AG08396 (cell line): ENCODE measurements around the gene CACNG8.

Source experiments
- DNase-seq: peaks from one replicate; pipeline ENCODE4 v3.0.0; 2012; ENCODE audit warnings: low spot score, mixed read lengths

CACNG8 gene

DNA sequence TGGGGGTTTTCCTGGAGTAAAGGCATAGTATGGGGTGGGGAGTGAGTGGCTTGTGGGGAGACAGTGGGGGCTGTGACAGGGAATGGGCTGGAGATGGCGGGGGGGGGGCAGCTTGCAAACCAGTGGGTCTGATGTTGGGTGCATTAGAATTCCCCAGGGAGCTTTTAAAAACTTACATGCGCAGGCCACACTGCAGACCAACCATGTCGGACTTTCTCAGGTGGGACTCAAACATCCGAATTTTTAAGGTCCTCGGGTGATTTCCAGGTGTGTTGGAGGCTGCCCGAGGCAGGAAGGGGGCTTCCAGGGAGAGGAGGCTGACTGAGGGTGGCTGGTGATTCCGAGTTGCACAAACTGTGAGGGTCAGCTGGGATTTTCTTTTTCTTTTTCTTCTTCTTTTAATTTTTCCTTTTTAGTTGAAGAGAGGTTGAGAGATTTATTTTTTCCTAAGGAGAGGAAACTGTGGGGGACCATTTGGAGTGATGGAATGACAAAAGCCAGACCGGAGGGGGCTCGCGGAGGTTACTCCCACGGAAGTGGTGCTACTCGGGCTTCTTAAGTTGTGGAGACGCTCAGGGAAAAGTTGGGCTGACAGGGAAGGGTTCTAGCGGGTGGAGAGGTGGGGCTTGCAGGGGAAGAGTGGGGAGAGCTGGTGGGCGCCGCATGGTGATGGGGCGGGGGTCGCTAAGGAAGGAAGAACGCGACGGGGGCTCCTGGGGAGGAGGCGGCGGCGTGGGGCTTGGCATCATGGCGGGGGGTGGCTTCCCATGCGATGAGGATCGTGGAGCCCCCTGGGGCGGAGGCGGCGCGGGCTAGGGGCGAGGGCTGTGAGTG, 997 bp upstream of the CACNG8 start:
- no peak for DNase-seq

DNA sequence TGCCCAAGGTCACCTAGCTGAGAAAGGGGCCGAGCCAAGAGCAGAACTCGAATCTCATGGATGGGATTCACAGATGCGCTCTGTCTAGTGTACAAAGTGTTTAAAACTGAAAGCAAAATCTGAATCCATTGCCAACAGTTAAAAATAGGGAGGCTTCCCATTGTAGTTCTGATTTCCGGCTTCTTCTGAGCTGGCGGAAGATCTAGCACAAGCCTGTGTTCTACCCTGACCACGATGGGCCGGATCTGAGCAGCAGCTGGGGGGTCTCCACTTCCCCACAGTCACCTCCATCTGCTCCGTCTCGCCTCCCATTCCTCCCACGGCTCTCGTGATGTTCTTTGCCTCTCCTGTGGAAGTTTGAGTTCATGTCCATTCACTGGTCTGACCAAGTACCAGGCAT, 2.4 kb downstream of the CACNG8 start:
- no peak for DNase-seq

DNA sequence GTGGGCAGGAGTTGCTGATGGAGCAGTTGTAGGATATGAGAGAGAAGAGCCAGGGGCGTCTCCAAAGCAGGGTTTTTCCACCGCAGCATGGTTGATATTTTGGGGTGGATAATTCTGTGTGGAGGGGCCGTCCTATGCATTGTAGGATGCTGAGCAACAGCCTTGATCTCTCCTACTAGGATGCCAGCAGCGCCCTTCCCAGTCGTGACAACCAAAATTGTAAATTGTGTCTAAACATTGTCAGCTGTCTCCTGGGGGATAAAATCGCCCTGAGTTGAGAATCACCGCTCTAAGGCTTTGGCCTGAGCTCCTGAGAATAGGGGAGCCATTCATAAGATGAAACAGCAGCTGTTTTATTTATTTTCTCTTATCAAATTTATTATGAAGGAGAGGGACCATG, 4.2 kb downstream of the CACNG8 start:
- no peak for DNase-seq

DNA sequence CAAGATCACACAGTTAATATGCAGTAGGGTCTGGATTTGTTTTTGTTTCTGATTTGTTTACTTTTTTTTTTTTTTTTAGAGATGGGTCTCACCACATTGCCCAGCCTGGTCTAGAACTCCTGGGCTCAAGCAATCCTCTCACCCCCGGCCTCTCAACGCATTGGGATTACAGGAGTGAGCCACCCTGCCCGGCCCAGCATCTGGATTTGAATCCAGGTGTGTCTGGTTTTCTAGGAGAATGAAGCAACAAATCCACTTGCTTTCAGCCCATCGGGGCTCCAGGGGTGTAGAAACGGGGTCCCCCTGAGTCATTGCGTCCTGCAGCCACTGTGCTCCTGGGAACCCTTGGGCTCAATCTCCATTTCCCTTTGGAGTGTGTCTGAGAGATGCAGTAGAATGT, 6.6 kb downstream of the CACNG8 start:
- no peak for DNase-seq

DNA sequence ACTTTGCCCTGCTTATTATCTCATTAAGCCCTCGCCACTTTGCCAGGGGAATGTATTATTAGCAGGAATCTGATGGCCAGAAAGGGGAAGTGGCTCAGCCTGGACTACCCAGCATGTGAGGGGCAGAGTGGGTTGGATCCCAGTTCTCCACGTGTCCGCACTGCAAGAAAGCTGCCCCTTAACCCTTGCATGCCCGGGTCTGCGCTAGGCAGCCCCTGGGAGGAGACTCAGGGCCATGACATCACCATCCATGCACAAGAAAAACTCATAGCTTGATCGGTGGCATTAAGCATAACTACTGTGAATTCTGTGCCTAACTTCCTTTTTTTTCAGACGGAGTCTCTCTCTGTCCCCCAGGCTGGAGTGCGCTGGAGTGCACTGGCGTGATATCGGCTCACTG, 8.9 kb downstream of the CACNG8 start:
- no peak for DNase-seq

DNA sequence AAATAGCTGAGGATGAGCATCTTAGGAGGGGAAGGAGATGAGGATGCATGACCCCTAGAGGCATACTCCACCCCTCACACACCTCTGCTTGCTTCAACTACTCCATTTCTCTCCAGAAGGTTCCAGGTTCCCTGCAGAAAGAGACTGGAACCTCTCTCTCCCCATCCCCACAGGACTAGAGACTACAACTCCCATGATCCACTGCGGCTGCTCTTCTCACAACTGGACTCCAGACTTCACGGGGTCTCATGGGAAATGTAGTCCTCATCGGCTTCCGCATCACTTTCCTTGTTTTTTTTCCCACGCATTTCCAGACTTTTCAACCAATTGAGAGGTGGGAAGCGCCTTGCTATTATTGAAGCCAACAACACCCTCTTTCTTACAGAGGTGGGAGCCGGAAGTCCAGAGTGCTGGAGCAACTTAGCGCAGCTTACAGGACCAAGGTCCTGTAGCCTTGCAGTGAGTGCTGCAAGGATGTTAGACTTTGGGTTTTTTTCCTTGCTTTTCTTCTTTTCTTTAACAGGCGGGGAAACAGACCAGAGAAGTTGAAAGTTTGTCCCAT, 14.8 kb downstream of the CACNG8 start:
- DNase-seq, result peak; percentile 83

DNA sequence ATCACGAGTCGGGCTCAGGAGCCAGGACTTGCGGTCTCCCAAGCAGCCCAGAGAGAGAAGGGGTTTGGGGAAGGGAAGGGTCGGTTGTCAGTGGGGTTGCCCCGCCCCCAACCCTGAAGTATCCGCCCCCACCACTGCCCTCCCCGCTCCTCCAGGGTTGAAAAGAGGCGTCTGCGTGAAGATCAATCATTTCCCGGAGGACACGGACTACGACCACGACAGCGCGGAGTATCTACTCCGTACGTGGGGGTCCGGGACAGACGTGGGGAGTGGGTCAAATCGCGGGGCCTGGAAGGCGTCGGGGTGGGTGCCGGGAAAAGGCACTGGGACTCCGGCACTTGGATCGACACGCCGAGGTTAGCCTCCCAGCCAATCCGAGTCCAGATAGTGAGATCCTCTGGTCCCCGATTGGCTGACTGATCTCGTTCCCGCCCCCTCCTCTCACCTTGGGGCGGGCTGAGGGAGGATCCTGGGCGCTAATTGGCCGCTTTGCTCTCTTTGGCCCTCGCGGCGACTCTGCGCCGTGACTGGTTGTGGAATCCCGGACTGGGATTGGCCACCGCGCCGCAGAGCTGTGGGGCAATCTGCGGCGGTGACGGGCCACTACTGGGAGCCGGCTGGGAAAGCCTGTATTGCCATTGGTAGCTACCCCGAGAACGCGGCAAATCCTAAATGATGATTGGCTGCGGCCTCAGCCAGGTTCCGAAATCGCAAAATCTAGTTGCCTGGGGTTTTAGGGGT, 15.4 kb downstream of the CACNG8 start:
- DNase-seq, result peak; percentile 92

DNA sequence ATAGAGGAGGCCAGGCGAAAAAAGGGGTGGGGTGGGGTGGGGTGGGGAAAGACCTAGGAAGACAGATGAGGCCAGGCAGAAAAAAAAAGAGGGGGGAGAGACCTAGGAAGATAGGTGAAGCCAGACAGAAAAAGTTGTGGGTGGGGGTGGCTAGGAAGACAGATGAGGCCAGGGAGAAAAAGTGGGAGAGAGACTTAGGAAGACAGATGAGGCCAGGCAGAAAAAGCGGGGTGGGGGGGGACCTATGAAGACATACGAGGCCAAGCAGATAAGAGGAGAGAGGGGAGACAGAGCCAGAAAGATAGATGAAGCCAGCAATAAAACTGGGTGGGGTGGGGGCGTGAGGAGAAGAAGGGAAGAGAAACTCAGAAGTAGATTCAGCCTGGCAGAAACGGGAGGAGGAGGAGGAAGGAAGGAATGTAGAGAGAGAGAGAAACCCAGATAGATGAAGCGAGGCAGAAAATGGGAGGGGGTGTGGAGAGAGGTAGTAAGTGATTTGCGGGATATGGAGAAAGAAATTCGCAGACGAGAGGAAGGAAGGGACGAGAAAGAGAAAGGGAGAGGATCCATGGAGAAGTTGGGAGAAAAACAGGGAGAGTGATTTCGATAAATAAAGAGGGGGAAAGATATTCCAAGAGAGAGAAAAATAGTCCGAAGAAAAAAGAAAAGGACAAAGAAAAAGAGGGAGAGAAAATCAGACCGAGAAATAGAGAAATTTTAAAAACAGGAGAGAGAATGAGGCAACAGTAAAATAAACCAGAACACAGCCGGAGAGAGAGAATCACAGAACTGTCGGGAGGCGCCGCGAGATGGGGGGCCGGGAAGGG, 16.5 kb downstream of the CACNG8 start:
- no peak for DNase-seq

DNA sequence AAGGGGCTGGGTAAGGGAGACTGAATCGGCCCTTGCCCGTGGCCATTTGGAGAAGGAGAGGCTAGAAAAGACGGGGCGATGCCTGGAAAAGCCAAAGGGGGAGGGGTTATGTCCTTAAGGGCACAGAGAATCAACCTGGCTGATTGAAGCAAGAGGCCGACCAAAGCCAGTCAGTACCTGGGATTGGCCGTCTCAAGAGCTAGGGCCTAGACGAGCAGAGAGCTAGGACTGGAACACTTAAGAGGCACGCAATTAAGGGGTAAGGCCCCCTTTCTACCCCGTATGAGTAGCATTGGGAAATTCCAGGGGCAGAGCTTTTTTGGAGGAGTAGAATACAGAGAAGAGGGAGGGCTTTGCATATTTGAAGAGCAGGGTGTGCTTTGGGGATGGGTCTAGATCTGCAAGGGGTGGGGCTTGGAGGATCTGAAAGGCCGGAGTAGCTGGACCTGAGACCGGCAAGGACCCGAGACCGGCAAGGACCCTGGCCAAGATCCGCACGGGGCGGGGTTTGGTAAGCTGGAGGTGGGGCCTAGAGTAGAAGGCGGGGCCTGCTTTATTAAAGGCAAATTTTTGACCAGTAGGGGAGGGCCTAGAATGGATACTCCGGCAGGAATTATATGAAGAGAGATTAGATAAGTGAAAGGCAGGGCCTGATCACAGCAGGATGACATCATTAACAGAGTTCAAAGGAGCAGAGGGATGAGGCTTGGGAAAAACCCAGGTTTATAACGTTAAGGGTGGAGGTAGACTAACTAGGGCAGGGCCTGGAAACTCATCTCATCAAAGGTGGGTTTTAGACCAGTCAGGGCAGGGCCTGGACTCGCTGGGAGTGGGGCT, 18.0 kb downstream of the CACNG8 start:
- DNase-seq, result no peak

DNA sequence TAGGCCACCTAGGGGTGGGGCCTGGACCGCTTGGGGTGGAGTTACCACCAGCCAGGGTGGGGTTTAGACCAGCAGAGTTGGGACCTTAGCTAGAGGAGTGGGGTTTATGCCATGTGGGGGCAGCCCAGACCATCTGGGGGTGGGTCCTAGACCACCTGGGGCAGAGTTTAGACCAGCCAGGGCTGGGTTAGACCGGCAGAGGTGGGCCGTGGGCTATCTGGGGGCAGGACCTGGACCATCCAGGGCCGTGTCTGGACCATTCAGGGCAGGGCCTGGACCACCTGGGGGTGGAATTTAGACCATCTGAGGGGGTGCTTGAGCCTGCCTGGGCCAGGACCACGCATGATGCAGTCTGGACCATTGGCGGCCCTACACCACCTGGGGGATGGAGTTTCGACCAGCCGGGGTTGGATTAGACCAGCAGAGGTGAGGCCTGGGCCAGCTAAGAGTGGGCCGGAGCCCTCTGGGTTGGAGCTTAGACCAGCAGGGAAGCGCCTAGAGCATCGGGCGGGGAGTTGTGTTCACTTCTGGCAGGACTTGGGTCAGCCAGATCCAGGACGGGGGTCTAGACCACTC, 18.7 kb downstream of the CACNG8 start:
- no peak for DNase-seq

DNA sequence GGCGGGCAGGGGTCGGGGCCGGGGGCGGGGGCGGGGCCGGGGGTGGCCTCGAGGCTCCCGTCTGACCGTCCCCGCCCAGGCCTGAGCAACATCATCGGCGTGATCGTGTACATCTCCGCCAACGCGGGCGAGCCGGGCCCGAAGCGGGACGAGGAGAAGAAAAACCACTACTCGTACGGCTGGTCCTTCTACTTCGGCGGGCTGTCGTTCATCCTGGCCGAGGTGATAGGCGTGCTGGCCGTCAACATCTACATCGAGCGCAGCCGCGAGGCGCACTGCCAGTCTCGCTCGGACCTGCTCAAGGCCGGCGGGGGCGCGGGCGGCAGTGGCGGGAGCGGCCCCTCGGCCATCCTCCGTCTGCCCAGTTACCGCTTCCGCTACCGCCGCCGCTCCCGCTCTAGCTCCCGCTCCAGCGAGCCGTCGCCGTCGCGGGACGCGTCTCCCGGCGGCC, 19.3 kb downstream of the CACNG8 start:
- DNase-seq, result no peak

DNA sequence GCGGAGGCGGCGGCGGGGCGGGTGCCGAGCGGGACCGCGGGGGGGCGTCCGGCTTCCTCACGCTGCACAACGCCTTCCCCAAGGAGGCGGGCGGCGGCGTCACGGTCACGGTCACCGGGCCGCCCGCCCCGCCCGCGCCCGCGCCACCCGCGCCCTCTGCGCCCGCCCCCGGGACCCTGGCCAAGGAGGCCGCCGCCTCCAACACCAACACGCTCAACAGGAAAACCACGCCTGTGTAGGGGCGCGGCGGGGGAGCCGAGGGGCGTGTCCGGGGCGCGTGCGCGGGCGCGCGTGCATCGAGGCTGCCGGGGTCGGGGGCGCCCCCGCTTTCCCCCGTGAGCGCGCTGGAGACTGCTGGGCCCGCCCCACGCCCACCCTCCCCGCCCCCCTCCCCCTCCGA, 19.9 kb downstream of the CACNG8 start:
- DNase-seq, result peak; percentile 73

DNA sequence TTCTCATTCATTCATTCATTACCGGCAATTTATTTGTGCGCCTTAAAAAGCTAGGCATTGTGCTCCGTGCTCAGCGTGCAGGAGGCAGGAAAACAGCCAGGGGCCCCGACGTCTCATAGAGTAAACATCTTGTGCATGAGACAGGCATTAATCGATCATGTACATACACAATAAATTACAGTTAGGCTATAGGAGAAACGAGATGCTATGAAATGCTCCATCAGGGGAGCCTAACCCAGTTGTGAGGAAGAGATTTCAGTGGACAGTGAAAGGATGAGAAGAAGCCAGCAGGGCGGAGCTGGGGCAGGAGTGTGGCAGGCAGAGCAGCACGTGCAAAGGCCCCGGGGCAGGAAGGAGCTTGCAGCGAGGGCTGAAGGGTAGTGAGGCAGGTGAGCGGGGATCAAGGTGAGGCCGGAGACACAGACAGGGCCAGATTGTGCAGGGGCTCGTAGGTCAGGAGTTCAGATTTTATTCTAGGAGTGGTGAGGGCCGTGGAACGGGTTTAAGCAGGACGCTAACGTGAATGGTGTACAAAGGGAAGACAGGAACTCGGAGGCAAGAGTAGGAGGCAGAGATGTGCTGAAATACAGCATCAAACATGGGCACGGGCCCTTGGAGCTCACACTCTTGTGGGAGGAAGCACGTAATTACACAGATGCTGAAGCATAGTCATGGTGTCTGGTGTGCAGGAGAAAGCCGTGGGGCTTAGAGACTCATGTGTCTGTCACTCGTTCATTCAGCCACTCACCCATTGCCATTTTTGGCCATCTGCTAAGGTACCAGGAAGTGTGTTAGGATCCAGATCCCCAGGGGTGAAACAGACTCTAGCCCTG, 20.9 kb downstream of the CACNG8 start:
- DNase-seq, result no peak

DNA sequence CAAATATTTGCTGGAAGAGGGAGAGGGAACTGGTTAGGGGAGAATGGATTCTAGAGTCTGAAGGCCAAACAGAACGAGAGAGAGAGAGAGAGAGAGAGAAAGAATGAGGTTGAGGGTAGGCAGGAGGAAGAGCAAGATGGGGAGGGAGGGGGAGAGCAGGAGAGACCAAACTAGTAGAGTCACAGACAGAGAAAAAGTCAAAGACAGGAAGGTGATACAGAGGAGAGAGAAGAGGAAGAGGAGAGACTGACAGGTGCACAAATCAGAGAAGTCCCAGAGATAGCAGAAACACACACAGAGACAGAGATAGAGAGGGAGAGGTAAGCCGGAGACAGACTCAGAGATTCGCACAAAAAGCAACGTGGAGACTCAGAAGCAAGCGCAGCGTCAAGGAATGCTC, 23.1 kb downstream of the CACNG8 start:
- DNase-seq, result no peak

DNA sequence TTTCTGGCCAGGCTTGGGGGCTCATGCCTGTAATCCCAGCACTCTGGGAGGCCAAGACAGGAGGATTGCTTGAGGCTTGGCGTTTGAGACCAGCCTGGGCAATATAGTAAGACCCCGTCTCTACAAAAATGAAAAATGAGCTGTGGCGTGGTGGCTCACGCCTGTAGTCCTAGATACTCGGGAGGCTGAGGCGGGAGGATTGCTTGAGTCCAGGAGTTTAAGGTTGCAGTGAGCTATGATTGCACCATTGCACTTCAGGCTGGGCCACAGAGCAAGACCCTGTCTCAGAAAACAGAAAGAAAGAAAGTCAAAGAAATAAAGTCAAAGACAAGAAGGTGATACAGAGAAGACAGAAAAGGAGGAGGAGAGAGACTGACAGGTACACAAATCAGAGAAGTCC, 26.2 kb downstream of the CACNG8 start:
- DNase-seq, result no peak

DNA sequence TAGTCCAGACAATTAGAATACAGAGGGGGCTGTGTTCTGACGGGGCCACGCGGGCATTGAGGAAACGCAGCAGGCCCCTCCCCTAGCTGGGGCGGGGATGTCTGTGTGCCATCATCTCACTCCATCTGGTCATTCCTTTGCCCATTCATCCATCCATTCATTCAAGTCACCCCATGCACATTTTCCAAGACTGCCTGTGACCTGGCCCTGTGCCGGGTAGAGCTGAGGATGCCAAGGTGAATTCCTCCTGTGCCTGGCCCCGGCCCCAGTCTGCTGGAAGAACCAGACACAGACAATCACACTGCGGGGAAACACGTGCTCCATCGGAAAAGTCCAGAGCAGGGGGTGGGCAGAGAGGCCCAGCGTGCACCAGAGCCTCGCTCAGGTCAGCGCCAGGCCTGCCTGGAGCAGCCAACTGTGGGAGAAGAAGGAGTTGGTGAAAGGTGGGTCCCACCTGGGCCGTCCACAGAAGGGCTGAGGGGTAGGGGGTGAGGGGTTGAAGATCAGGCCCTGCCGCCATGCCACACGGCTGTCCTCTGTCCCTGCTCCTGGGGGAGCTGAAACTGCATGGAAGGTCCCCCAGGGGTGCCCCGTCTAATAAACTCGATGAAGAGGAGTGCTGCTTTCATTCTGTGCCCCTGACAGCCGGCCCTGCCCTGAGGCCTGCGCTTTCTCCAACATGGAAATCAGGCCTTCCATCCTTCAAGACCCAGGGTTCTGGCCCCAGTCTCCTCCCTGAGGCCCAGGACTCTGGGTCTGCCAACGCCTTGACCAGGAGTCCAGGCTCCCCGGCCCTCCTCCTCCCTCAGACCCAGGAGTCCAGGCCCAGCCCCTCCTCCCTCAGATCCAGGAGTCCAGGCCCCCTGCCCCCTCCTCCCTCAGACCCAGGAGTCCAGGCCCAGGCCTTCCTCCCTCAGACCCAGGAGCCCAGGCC, 27.1 kb downstream of the CACNG8 start:
- DNase-seq, result no peak

DNA sequence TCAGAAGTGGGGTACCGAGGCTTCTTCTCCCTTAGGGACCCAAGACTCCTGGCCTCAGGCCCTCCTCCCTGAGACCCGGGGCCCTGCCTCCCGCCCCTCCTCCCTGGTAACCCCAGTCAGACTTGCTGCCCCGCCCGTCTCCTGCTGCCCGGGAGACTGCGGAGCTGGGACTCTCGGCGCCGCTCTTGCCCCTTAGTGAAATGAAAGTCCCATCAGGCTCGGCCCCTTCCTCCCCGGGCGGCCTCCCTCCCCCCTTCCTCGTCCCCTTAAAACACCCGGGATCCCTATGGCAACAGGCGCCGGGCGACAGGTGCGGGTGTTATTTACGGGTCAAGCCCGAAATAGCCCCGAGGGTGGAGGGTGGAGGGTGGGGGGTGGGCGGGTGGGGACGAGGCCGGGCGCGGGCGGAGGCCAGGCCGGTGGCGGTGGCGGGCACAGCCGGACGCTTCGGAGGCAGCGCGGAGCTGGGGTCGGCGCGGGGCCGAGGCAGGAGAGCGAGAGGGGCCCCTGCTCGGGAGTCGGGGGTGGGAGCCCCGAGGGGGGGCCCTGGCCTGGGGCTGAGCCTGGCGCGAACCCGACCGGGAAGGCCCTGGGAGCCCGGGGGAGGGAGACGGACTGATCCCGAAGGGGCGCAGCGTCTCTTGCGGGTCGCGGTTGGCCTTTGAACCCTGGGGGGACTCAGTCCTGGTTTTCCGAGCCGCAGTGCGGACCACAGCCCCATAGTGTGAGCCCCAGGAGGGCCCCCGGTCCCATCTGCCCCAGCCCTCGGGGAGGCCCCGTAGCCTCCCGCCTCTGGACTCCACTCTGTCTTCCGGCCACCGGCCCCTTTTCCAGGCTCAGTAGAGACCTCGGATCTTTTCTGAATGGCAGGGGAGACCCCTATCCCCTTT, 28.7 kb downstream of the CACNG8 start, which contains the start of gene CACNG6:
Gene CACNG6 (plus strand): TSS at position 414 of the 890 bp plus-strand sequence. CDS start 1,241 bp downstream, outside the sequence.
- peak; percentile 64 for DNase-seq

DNA sequence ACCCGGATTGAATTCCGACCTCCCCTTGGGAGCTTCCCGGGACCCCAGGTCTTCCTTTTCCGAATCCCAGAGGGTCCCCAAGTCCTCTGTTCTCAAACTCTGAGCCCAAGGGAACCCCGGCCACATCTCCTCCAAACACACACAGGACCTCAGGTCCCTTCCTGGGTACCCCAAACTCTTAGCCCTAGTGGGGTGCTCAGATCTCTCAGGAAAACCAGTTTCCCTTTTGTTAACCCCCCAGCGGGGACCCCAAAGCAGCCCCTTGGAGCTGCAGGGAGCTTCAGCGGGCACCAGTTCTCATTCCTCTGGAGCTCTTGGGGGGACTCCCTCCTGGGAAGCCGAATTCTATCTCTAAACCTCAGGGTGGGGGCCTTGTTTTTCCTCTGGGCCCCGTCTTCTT, 29.5 kb downstream of the CACNG8 start:
- no peak for DNase-seq
